Measurements from ENCODE around the gene CCDC73.

CCDC73 gene

DNA sequence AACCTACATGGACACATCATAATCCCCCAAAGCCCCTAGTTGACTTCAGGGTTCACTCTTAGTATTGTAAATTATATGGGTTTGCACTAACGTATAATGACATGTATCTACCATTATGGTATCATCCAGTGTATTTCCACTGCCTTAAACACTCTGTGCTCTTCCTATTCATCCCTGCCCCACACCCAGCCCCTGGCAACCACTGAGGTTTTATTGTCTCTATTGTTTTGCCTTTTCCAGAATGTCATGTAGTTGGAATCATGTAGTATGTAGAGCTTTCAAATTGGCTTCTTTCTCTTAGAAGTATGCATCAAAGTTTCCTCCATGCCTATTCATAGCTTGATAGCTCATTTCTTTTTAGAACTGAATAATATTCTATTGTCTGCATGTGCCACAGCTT is 227.3 kb downstream of the CCDC73 start:
- ATAC-seq (no peak), DNase-seq (no peak)
- Mint-ChIP-seq H3K9me3 (no peaks in the 10 kb centered on the region), H3K27me3 (peaks cover 22% of the 10 kb centered on the region), H3K27ac (no peak overlapping the region), H3K4me1 (peaks cover 24% of the 10 kb centered on the region), H3K4me3 (peak overlapping the region in 1 of 2 donors; percentile 6)

DNA sequence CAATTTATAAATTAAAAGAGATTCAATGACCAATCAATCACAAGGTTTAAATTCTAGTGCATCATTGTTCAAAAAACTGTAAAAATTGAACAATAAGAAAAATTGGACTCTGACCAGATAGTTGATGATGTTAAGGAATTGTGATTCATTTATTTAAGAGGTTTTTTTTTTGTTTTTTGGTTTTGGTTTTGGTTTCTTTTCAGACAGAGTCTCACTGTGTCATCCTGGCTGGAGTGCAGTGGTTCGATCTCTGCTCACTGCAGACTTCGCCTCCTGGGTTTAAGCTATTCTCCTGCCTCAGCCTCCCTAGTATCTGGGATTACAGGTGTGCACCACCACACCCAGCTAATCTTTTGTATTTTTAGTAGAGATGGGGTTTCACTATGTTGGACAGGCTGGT is 227.9 kb downstream of the CCDC73 start:
- ATAC-seq = peak; percentile 33

DNA sequence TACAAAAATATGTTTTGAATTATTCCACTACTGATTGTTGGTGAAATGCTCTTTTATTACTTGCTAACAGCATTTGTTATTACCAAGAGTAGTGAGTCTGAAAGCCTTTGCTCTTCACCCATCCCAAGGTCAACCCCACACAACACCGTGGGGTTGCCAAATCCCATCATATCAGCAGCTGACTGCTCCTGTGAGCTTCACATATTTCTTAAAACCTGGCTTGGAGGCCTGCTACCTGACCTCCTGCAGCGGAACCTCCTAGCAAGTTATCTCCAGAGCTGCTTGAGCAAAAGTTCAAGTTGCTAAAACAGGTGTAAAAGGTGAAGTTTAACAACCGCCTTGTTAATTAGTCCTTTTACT is 230.9 kb downstream of the CCDC73 start:
- Mint-ChIP-seq H3K27me3 (no peaks in the 10 kb centered on the region), H3K27ac (no peak overlapping the region), H3K4me1 (peaks cover 14% of the 10 kb centered on the region), H3K4me3 (no peak overlapping the region), H3K9me3 (no peaks in the 10 kb centered on the region)
- DNase-seq (no peak), ATAC-seq (no peak)

More for the DNA sequence above, 227.9 kb downstream of the CCDC73 start:
- H3K9me3 Mint-ChIP-seq = no peaks in the 10 kb centered on the region
- DNase-seq = no peak
- H3K4me1 Mint-ChIP-seq = peaks cover 18% of the 10 kb centered on the region
- H3K4me3 Mint-ChIP-seq = peak overlapping the region in 1 of 2 donors; percentile 15
- H3K27ac Mint-ChIP-seq = no peak overlapping the region
- H3K27me3 Mint-ChIP-seq = peaks cover 16% of the 10 kb centered on the region

DNA sequence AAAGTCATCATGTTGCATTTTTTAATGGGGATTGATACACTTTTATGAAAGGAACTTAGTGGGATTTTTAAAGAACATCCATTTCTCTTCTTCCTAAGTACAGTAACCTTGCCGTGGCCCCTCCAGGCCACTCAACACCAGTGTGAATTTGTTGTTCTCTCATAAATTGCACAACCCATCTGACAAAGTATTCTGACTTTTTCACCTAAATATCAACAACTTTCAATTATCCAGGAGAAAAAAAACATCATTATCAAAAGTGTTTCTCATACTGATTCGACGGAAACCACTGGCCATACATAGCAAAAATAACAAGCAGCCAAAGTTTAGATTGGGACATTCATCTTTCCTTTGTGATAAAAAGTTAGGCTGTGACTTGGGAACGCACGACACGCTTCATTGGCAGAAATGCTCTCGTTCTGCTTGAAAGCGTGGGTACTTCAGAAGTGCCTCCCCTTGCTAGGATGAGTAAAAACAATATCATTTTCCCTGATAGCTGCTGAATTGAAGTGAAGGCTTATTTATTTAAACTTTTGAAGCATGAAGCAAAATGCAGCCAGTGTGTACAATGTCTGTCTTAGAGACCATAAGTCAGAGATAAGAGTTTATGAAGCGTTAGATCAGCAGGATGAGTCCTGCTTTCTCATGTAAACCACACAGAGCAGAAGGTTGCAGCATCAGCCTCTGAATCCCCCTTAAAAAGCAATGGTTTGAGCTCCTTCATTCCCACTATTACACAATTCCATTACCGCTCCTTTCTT is 231.4 kb downstream of the CCDC73 start:
- H3K9me3 Mint-ChIP-seq = no peaks in the 10 kb centered on the region
- H3K27me3 Mint-ChIP-seq = no peaks in the 10 kb centered on the region
- DNase-seq (no peak), ATAC-seq (no peak)
- H3K4me1 Mint-ChIP-seq = peaks cover 14% of the 10 kb centered on the region
- no peak overlapping the region for H3K27ac Mint-ChIP-seq
- H3K4me3 Mint-ChIP-seq = no peak overlapping the region

DNA sequence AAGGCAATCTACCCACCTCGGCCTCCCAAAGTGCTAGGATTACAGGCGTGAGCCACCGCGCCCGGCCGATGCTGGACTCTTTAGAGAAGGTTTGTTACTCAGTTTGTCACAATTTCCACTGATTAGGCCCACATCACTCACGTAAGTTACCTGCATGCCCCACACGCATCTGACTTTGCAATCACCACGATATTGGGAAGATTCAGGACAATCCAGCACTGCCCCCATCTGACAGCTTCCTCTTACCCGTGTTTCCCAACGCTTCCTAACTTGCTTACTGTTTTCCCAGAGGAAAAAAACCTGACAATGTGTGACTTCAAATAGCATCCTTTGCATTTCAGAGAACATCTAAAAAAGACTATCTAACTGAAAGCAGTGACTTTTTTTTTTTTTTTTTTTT is 232.6 kb downstream of the CCDC73 start:
- Mint-ChIP-seq H3K4me3 (no peak overlapping the region), H3K27me3 (no peaks in the 10 kb centered on the region), H3K9me3 (no peaks in the 10 kb centered on the region), H3K4me1 (peaks cover 7% of the 10 kb centered on the region), H3K27ac (no peak overlapping the region)
- ATAC-seq (no peak), DNase-seq (no peak)

DNA sequence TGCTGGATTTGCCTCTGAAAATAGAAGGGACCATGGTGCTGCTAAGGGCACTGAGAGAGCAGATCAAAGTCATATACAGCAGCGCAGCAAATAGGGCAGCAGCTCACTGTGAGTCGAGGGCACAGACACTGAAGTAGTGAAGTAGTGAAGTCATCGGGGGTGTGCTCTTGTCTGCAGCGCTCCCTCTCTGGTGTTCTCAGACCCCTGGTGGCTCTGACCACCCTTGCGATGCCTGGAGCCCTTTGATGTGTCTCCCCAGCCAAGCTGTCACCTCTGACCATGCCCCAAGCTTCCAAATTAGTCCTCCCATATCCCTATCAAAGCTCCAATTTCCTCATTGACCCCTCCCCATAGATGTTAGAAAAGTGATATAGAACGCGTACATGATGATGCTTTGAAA is 238.6 kb downstream of the CCDC73 start:
- no peak for DNase-seq
- Mint-ChIP-seq H3K27ac (no peak overlapping the region), H3K27me3 (no peaks in the 10 kb centered on the region), H3K9me3 (no peaks in the 10 kb centered on the region), H3K4me1 (no peaks in the 10 kb centered on the region), H3K4me3 (no peak overlapping the region)
- no peak for ATAC-seq

DNA sequence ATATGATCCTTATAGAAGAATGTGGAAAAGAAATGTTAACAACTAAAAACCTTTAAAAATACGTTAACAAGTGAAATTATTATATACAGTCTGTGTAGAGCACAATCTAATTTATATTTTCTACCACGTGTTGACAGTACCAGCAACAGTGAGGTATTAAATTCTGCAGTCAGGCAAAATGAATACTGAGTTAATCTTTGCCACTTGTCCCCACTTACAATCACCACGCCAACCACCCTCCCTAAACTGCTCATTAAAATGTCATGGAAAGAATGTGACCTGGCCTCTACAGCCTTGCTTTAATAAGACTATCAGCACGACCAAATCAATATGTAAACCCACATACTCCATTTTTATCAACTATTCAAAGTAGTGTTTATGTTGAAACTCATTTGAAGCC is 239.4 kb downstream of the CCDC73 start:
- H3K27ac Mint-ChIP-seq = no peak overlapping the region
- no peaks in the 10 kb centered on the region for H3K27me3 Mint-ChIP-seq
- no peaks in the 10 kb centered on the region for H3K9me3 Mint-ChIP-seq
- H3K4me1 Mint-ChIP-seq = no peaks in the 10 kb centered on the region
- ATAC-seq = no peak
- no peak overlapping the region for H3K4me3 Mint-ChIP-seq
- DNase-seq = no peak

Measured in stimulated activated naive CD8-positive, alpha-beta T cell treated with anti-CD3 and anti-CD28 coated beads, Interleukin-15, amount 100 ng/mL, for 72 hours (primary cell).